GM19238 (cell line): Measurements from ENCODE around the gene SPEG.

Experiments used
- DNase-seq: peaks from one replicate; pipeline ENCODE4 v3.0.0; 2011; ENCODE audit warnings: low spot score; ENCODE audit not compliant: insufficient read length

Gene SPEG

GRCh38 chr2:219423652-219424377 is 10.8 kb upstream of the SPEG start:
- DNase-seq: no peak

- no peak for DNase-seq
Measured at GRCh38 chr2:219425238-219426067, 9.2 kb upstream of the SPEG start.

GRCh38 chr2:219426068-219426443 is 8.6 kb upstream of the SPEG start:
- DNase-seq: no peak

- no peak for DNase-seq
Measured at GRCh38 chr2:219426534-219427136, 8.0 kb upstream of the SPEG start.

- no peak for DNase-seq
Measured at GRCh38 chr2:219428469-219428868, 6.2 kb upstream of the SPEG start.

- no peak for DNase-seq
Measured at GRCh38 chr2:219429958-219430606, 4.6 kb upstream of the SPEG start.

GRCh38 chr2:219430633-219431615 is 3.7 kb upstream of the SPEG start:
- no peak for DNase-seq

- no peak for DNase-seq
Measured at GRCh38 chr2:219433666-219434467, 776 bp upstream of the SPEG start.

- no peak for DNase-seq
Measured at GRCh38 chr2:219434468-219434717, 250 bp upstream of the SPEG start.

GRCh38 chr2:219435701-219436100 is 1.1 kb downstream of the SPEG start:
- no peak for DNase-seq

- no peak for DNase-seq
Measured at GRCh38 chr2:219436491-219436890, 1.8 kb downstream of the SPEG start.

GRCh38 chr2:219437141-219437540 is 2.5 kb downstream of the SPEG start:
- no peak for DNase-seq

- DNase-seq: no peak
Measured at GRCh38 chr2:219437690-219438206, 3.1 kb downstream of the SPEG start.

- DNase-seq: no peak
Measured at GRCh38 chr2:219438453-219438852, 3.8 kb downstream of the SPEG start.

- DNase-seq: no peak
Measured at GRCh38 chr2:219439506-219439905, 4.9 kb downstream of the SPEG start.

- DNase-seq: no peak
Measured at GRCh38 chr2:219440388-219441256, 6.0 kb downstream of the SPEG start.

- no peak for DNase-seq
Measured at GRCh38 chr2:219441451-219442255, 7.0 kb downstream of the SPEG start.
